ENCODE measurements around the gene DIP2C.

The DIP2C gene

DNA sequence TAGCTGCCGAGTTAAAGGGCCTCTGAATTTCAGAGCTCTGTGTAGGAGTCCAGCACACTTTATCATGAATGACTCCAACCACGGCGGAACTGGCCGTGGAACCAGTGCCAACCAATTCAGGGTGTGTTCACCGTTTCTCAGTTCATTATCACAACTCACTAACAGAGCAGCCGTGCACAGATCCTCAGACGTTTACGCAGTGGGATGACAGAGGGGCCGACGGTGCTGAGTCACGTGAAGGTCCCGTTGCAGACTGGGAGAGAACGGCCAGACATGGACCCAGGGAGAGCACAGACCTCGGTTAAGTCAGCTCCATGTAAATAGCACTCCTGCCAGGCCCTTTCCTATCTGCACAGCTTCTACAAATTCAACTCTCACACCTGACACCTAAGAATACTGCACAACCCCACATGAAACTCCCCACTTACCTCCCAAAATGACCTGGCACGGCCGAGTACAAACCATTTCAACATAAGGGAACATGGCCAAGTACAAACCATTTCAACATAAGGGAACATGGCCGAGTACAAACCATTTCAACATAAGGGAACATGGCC is 95.5 kb downstream of the DIP2C start:
- Histone ChIP-seq H3K4me3 (ENCODE audit: low read length in 2 of 2) (no peak overlapping the region), H3K4me1 (ENCODE audit: control insufficient read depth, insufficient read depth, low read length) (peaks cover 13% of the 10 kb centered on the region), H3K27ac (ENCODE audit: low read length) (no peak overlapping the region), H3K36me3 (ENCODE audit: control insufficient read depth in 2 of 2, insufficient read depth in 2 of 2, low read length in 2 of 2) (no peaks in the 10 kb centered on the region), H3K9ac (ENCODE audit: low read length in 2 of 2) (no peak overlapping the region), H3K27me3 (ENCODE audit: control insufficient read depth in 1 of 2, insufficient read depth in 2 of 2, low read length in 2 of 2) (no peaks in the 10 kb centered on the region), H3K9me3 (ENCODE audit: control insufficient read depth in 2 of 2, low read length in 2 of 2) (no peaks in the 10 kb centered on the region)

GRCh38 chr10:593421-593820 is 96.0 kb downstream of the DIP2C start:
- no peak overlapping the region for H3K27ac ChIP-seq (ENCODE audit: low read length)
- H3K36me3 ChIP-seq (ENCODE audit: control insufficient read depth in 2 of 2, insufficient read depth in 2 of 2, low read length in 2 of 2) = no peaks in the 10 kb centered on the region
- no peak overlapping the region for H3K9ac ChIP-seq (ENCODE audit: low read length in 2 of 2)
- no peak overlapping the region for H3K4me3 ChIP-seq (ENCODE audit: low read length in 2 of 2)
- H3K9me3 ChIP-seq (ENCODE audit: control insufficient read depth in 2 of 2, low read length in 2 of 2) = no peaks in the 10 kb centered on the region
- H3K27me3 ChIP-seq (ENCODE audit: control insufficient read depth in 1 of 2, insufficient read depth in 2 of 2, low read length in 2 of 2) = no peaks in the 10 kb centered on the region
- H3K4me1 ChIP-seq (ENCODE audit: control insufficient read depth, insufficient read depth, low read length) = peaks cover 12% of the 10 kb centered on the region

DNA sequence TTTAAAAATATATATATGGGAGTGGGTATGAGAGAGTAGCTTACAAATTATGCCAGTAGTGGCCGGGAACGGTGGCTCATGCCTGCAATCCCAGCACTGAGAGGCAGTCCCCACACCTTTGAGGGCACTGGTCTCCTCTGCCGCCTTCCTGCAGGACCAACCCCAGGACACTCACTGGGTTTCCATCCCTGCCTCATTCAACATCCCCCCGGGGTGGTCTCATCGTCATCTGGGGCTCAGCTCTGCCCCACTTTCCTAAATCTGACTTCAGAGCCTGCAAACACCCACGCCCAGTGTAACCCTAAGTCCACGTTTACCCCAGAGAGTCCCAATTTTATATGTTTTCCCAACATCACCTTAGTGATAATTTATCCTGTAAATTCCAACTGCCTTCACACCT is 96.5 kb downstream of the DIP2C start:
- no peaks in the 10 kb centered on the region for H3K27me3 ChIP-seq (ENCODE audit: control insufficient read depth in 1 of 2, insufficient read depth in 2 of 2, low read length in 2 of 2)
- no peak overlapping the region for H3K27ac ChIP-seq (ENCODE audit: low read length)
- no peaks in the 10 kb centered on the region for H3K36me3 ChIP-seq (ENCODE audit: control insufficient read depth in 2 of 2, insufficient read depth in 2 of 2, low read length in 2 of 2)
- H3K9ac ChIP-seq (ENCODE audit: low read length in 2 of 2) = no peak overlapping the region
- H3K9me3 ChIP-seq (ENCODE audit: control insufficient read depth in 2 of 2, low read length in 2 of 2) = no peaks in the 10 kb centered on the region
- no peak overlapping the region for H3K4me3 ChIP-seq (ENCODE audit: low read length in 2 of 2)
- H3K4me1 ChIP-seq (ENCODE audit: control insufficient read depth, insufficient read depth, low read length) = peaks cover 12% of the 10 kb centered on the region

GRCh38 chr10:591646-592045 is 97.8 kb downstream of the DIP2C start:
- H3K9me3 ChIP-seq (ENCODE audit: control insufficient read depth in 2 of 2, low read length in 2 of 2) = no peaks in the 10 kb centered on the region
- H3K9ac ChIP-seq (ENCODE audit: low read length in 2 of 2) = no peak overlapping the region
- peaks cover 13% of the 10 kb centered on the region for H3K4me1 ChIP-seq (ENCODE audit: control insufficient read depth, insufficient read depth, low read length)
- no peaks in the 10 kb centered on the region for H3K36me3 ChIP-seq (ENCODE audit: control insufficient read depth in 2 of 2, insufficient read depth in 2 of 2, low read length in 2 of 2)
- no peak overlapping the region for H3K27ac ChIP-seq (ENCODE audit: low read length)
- no peaks in the 10 kb centered on the region for H3K27me3 ChIP-seq (ENCODE audit: control insufficient read depth in 1 of 2, insufficient read depth in 2 of 2, low read length in 2 of 2)
- H3K4me3 ChIP-seq (ENCODE audit: low read length in 2 of 2) = no peak overlapping the region

- no peaks in the 10 kb centered on the region for H3K9me3 ChIP-seq (ENCODE audit: control insufficient read depth in 2 of 2, low read length in 2 of 2)
- H3K36me3 ChIP-seq (ENCODE audit: control insufficient read depth in 2 of 2, insufficient read depth in 2 of 2, low read length in 2 of 2) = no peaks in the 10 kb centered on the region
- H3K4me3 ChIP-seq (ENCODE audit: low read length in 2 of 2) = no peak overlapping the region
- H3K9ac ChIP-seq (ENCODE audit: low read length in 2 of 2) = no peak overlapping the region
- no peak overlapping the region for H3K27ac ChIP-seq (ENCODE audit: low read length)
- no peaks in the 10 kb centered on the region for H3K27me3 ChIP-seq (ENCODE audit: control insufficient read depth in 1 of 2, insufficient read depth in 2 of 2, low read length in 2 of 2)
- H3K4me1 ChIP-seq (ENCODE audit: control insufficient read depth, insufficient read depth, low read length) = peaks cover 20% of the 10 kb centered on the region
These were observed 98.7 kb downstream of the DIP2C start for GRCh38 chr10:590721-591120.

DNA sequence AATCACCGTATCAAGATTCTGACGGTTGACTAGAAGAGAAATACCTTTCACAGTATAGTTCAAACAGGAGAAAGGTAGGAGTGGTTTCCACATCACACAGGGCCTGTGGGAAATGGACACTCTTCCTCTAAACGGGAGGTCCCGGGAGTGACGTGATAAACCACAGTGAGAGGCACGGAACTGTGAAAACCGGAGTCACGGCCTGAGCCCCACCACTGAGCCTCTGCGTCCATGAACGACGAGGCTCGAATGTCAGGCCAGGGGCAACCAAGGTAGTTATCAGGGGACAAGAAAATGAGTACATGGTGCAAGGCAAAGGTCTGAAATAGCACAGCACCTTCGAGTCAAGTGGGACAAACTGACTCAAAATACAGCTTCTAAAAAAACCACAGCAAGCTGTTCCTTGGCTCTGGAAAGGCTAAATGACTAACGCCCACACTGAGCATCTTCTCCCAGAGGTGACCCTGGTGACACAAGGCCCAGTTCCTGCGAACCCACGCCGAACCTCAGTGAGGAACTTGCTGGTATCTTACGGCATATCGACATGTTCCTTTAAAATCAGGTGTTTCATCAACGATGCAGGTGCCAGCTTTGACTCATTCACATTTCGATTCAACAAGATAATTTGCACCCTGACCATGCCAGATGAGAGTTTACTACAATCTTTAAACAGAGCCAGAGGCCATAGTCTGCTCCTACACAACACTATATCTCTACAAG is 99.3 kb downstream of the DIP2C start:
- no peaks in the 10 kb centered on the region for H3K27me3 ChIP-seq (ENCODE audit: control insufficient read depth in 1 of 2, insufficient read depth in 2 of 2, low read length in 2 of 2)
- no peaks in the 10 kb centered on the region for H3K36me3 ChIP-seq (ENCODE audit: control insufficient read depth in 2 of 2, insufficient read depth in 2 of 2, low read length in 2 of 2)
- H3K27ac ChIP-seq (ENCODE audit: low read length) = no peak overlapping the region
- no peaks in the 10 kb centered on the region for H3K9me3 ChIP-seq (ENCODE audit: control insufficient read depth in 2 of 2, low read length in 2 of 2)
- H3K9ac ChIP-seq (ENCODE audit: low read length in 2 of 2) = no peak overlapping the region
- no peak overlapping the region for H3K4me3 ChIP-seq (ENCODE audit: low read length in 2 of 2)
- H3K4me1 ChIP-seq (ENCODE audit: control insufficient read depth, insufficient read depth, low read length) = peaks cover 21% of the 10 kb centered on the region

GRCh38 chr10:588246-589165 is 101.0 kb downstream of the DIP2C start:
- Histone ChIP-seq H3K27ac (ENCODE audit: low read length) (no peak overlapping the region), H3K9ac (ENCODE audit: low read length in 2 of 2) (no peak overlapping the region), H3K27me3 (ENCODE audit: control insufficient read depth in 1 of 2, insufficient read depth in 2 of 2, low read length in 2 of 2) (no peaks in the 10 kb centered on the region), H3K4me1 (ENCODE audit: control insufficient read depth, insufficient read depth, low read length) (peaks cover 21% of the 10 kb centered on the region), H3K4me3 (ENCODE audit: low read length in 2 of 2) (peak overlapping the region in 1 of 2 donors; percentile 22), H3K36me3 (ENCODE audit: control insufficient read depth in 2 of 2, insufficient read depth in 2 of 2, low read length in 2 of 2) (no peaks in the 10 kb centered on the region), H3K9me3 (ENCODE audit: control insufficient read depth in 2 of 2, low read length in 2 of 2) (no peaks in the 10 kb centered on the region)

DNA sequence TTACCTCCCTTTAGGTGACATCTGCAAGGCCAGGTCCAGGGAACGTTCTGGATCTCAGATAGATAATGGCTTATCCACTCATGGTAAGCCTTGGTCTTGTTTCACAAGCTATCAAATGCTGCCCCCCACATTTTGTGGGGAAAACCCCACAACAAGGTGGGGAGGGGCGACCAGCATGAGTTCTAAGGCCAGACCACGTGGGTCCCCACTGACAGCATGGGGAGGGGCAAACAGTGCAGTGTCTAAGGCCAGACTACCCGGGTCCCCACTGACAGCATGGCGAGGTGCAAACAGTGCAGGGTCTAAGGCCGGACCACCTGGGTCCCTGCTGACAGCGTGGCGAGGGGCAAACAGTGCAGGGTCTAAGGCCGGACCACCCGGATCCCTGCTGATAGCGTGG is 102.8 kb downstream of the DIP2C start:
- H3K9ac ChIP-seq (ENCODE audit: low read length in 2 of 2) = no peak overlapping the region
- H3K4me1 ChIP-seq (ENCODE audit: control insufficient read depth, insufficient read depth, low read length) = peaks cover 27% of the 10 kb centered on the region
- no peak overlapping the region for H3K4me3 ChIP-seq (ENCODE audit: low read length in 2 of 2)
- H3K36me3 ChIP-seq (ENCODE audit: control insufficient read depth in 2 of 2, insufficient read depth in 2 of 2, low read length in 2 of 2) = no peaks in the 10 kb centered on the region
- H3K27me3 ChIP-seq (ENCODE audit: control insufficient read depth in 1 of 2, insufficient read depth in 2 of 2, low read length in 2 of 2) = no peaks in the 10 kb centered on the region
- H3K27ac ChIP-seq (ENCODE audit: low read length) = no peak overlapping the region
- H3K9me3 ChIP-seq (ENCODE audit: control insufficient read depth in 2 of 2, low read length in 2 of 2) = no peaks in the 10 kb centered on the region

GRCh38 chr10:586151-586550 is 103.3 kb downstream of the DIP2C start:
- H3K36me3 ChIP-seq (ENCODE audit: control insufficient read depth in 2 of 2, insufficient read depth in 2 of 2, low read length in 2 of 2) = no peaks in the 10 kb centered on the region
- peaks cover 28% of the 10 kb centered on the region for H3K4me1 ChIP-seq (ENCODE audit: control insufficient read depth, insufficient read depth, low read length)
- H3K9me3 ChIP-seq (ENCODE audit: control insufficient read depth in 2 of 2, low read length in 2 of 2) = no peaks in the 10 kb centered on the region
- no peak overlapping the region for H3K4me3 ChIP-seq (ENCODE audit: low read length in 2 of 2)
- H3K27me3 ChIP-seq (ENCODE audit: control insufficient read depth in 1 of 2, insufficient read depth in 2 of 2, low read length in 2 of 2) = no peaks in the 10 kb centered on the region
- no peak overlapping the region for H3K27ac ChIP-seq (ENCODE audit: low read length)
- no peak overlapping the region for H3K9ac ChIP-seq (ENCODE audit: low read length in 2 of 2)

DNA sequence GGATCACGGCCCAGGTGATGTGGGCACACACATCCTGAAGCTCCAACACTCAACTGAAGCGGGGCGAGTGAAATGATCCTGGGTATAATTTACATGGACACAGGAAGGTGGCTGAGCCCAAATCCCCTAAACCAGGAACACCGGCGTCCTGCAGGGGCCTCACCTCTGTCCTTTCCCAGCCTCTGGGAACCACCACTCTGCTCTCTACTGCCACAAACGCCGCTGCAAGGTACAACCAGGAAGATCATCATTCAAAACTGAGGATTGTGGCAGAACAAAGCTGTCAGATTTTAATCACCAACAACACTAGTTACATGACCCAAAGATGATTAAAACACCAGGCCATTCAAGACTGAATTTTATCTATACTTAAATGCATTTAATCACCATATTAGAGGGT is 104.0 kb downstream of the DIP2C start:
- H3K27ac ChIP-seq (ENCODE audit: low read length) = no peak overlapping the region
- H3K4me3 ChIP-seq (ENCODE audit: low read length in 2 of 2) = no peak overlapping the region
- no peaks in the 10 kb centered on the region for H3K27me3 ChIP-seq (ENCODE audit: control insufficient read depth in 1 of 2, insufficient read depth in 2 of 2, low read length in 2 of 2)
- H3K9ac ChIP-seq (ENCODE audit: low read length in 2 of 2) = no peak overlapping the region
- peaks cover 28% of the 10 kb centered on the region for H3K4me1 ChIP-seq (ENCODE audit: control insufficient read depth, insufficient read depth, low read length)
- H3K36me3 ChIP-seq (ENCODE audit: control insufficient read depth in 2 of 2, insufficient read depth in 2 of 2, low read length in 2 of 2) = no peaks in the 10 kb centered on the region
- no peaks in the 10 kb centered on the region for H3K9me3 ChIP-seq (ENCODE audit: control insufficient read depth in 2 of 2, low read length in 2 of 2)
